ENCODE results near the gene RPN2. TPM values are rescaled to one million over a fixed set of nuclear protein-coding genes. Genes with fewer than 3 reads are reported as not detected.

Gene RPN2
- total and polyA plus RNA-seq, 4 donors: 88.9 to 286 (median 189) TPM

GRCh38 chr20:37244572-37244957 lies 65.4 kb downstream of the RPN2 start:
- ATAC-seq (ENCODE audit: insufficient read depth, low FRiP score) (no peak), DNase-seq (no peak)
- no peaks in the 10 kb centered on the region for H3K4me1 ChIP-seq (ENCODE audit: control insufficient read depth in 5 of 5, insufficient read depth in 5 of 5, low read length in 5 of 5)
- no peak overlapping the region for H3K4me3 ChIP-seq
- TF ChIP-seq CTCF (IDR thresholded peaks at IDR 0.05; ENCODE audit: control extremely low read depth, extremely low read depth): no peak
- H3K36me3 ChIP-seq (ENCODE audit: control insufficient read depth in 4 of 4, insufficient read depth in 4 of 4, low read length in 4 of 4): peaks cover 17 to 24% (median 20%) of the 10 kb centered on the region in 4 donors
- H3K9ac ChIP-seq (ENCODE audit: insufficient read depth in 1 of 2, low read length in 2 of 2): no peak overlapping the region
- no peaks in the 10 kb centered on the region for H3K9me3 ChIP-seq (ENCODE audit: control insufficient read depth in 4 of 4, insufficient read depth in 3 of 4, low read length in 3 of 4)
- WGBS, 2 donors: 89 to 90% methylated on average over 5 of the region's 5 CpGs
- no peak overlapping the region for H3K27ac ChIP-seq (ENCODE audit: low read depth in 1 of 2, low read length in 1 of 2)
- H3K27me3 ChIP-seq (ENCODE audit: control insufficient read depth in 3 of 3, insufficient read depth in 3 of 3, low read length in 2 of 3): no peaks in the 10 kb centered on the region

GRCh38 chr20:37245216-37246150 lies 66.4 kb downstream of the RPN2 start:
- Histone ChIP-seq H3K9ac (ENCODE audit: insufficient read depth in 1 of 2, low read length in 2 of 2) (no peak overlapping the region), H3K4me1 (ENCODE audit: control insufficient read depth in 5 of 5, insufficient read depth in 5 of 5, low read length in 5 of 5) (no peaks in the 10 kb centered on the region), H3K4me3 (no peak overlapping the region), H3K9me3 (ENCODE audit: control insufficient read depth in 4 of 4, insufficient read depth in 3 of 4, low read length in 3 of 4) (no peaks in the 10 kb centered on the region), H3K36me3 (ENCODE audit: control insufficient read depth in 4 of 4, insufficient read depth in 4 of 4, low read length in 4 of 4) (peaks cover 10 to 17% (median 15%) of the 10 kb centered on the region in 4 donors), H3K27me3 (ENCODE audit: control insufficient read depth in 3 of 3, insufficient read depth in 3 of 3, low read length in 2 of 3) (no peaks in the 10 kb centered on the region), H3K27ac (ENCODE audit: low read depth in 1 of 2, low read length in 1 of 2) (no peak overlapping the region)
- ATAC-seq (ENCODE audit: insufficient read depth, low FRiP score): no peak
- TF ChIP-seq CTCF (IDR thresholded peaks at IDR 0.05; ENCODE audit: control extremely low read depth, extremely low read depth): no peak
- no peak for DNase-seq
- 80 to 83% methylated on average over 25 of the region's 25 CpGs for WGBS, 2 donors

GRCh38 chr20:37246736-37247135 lies 67.6 kb downstream of the RPN2 start:
- ATAC-seq (ENCODE audit: insufficient read depth, low FRiP score) (no peak), DNase-seq (no peak)
- Histone ChIP-seq H3K27ac (ENCODE audit: low read depth in 1 of 2, low read length in 1 of 2) (no peak overlapping the region), H3K9me3 (ENCODE audit: control insufficient read depth in 4 of 4, insufficient read depth in 3 of 4, low read length in 3 of 4) (no peaks in the 10 kb centered on the region), H3K4me1 (ENCODE audit: control insufficient read depth in 5 of 5, insufficient read depth in 5 of 5, low read length in 5 of 5) (no peaks in the 10 kb centered on the region), H3K4me3 (no peak overlapping the region), H3K36me3 (ENCODE audit: control insufficient read depth in 4 of 4, insufficient read depth in 4 of 4, low read length in 4 of 4) (peaks cover 5 to 14% (median 8%) of the 10 kb centered on the region in 4 donors), H3K27me3 (ENCODE audit: control insufficient read depth in 3 of 3, insufficient read depth in 3 of 3, low read length in 2 of 3) (no peaks in the 10 kb centered on the region), H3K9ac (ENCODE audit: insufficient read depth in 1 of 2, low read length in 2 of 2) (no peak overlapping the region)
- 83 to 92% methylated on average over 5 of the region's 5 CpGs for WGBS, 2 donors
- no peak for TF ChIP-seq CTCF (IDR thresholded peaks at IDR 0.05; ENCODE audit: control extremely low read depth, extremely low read depth)
